HG02763 (cell line): Measurements from ENCODE around the gene HCN1.
"Not testable (repeated sequence)": the region's sequence is repeated elsewhere in the genome, so short reads cannot be mapped to it uniquely, and the experiment has no call there.

Experiments
- ATAC-seq: cut with Tn5 transposase; IDR thresholded peaks from one replicate; pipeline ENCODE4 v1.9.1; 2021; ENCODE audit warnings: mild to moderate bottlenecking, moderate library complexity; ENCODE audit not compliant: unreplicated experiment

HCN1 gene

GRCh38 chr5:45622365-45622764 lies 73.8 kb downstream of the HCN1 start:
- no peak for ATAC-seq

- ATAC-seq: no peak
Observed at GRCh38 chr5:45617859-45618416, 78.2 kb downstream of the HCN1 start.

- no peak for ATAC-seq
Observed at GRCh38 chr5:45609661-45610060, 86.5 kb downstream of the HCN1 start.

- ATAC-seq: no peak
Observed at GRCh38 chr5:45604092-45604491, 92.1 kb downstream of the HCN1 start.

GRCh38 chr5:45601424-45601823 lies 94.8 kb downstream of the HCN1 start:
- ATAC-seq: no peak

- ATAC-seq: no peak
Observed at GRCh38 chr5:45596320-45596719, 99.9 kb downstream of the HCN1 start.

- ATAC-seq: not testable (repeated sequence)
Observed at GRCh38 chr5:45586001-45586400, 110.2 kb downstream of the HCN1 start.

- no peak for ATAC-seq
Observed at GRCh38 chr5:45578270-45578669, 117.9 kb downstream of the HCN1 start.

GRCh38 chr5:45568813-45569212 lies 127.4 kb downstream of the HCN1 start:
- ATAC-seq: no peak

GRCh38 chr5:45542421-45542820 lies 153.8 kb downstream of the HCN1 start:
- no peak for ATAC-seq

- no peak for ATAC-seq
Observed at GRCh38 chr5:45533663-45534062, 162.5 kb downstream of the HCN1 start.

GRCh38 chr5:45532826-45533624 lies 163.2 kb downstream of the HCN1 start:
- ATAC-seq: no peak

- no peak for ATAC-seq
Observed at GRCh38 chr5:45521067-45521466, 175.1 kb downstream of the HCN1 start.

- ATAC-seq: no peak
Observed at GRCh38 chr5:45512521-45512920, 183.7 kb downstream of the HCN1 start.

GRCh38 chr5:45509371-45509770 lies 186.8 kb downstream of the HCN1 start:
- ATAC-seq: no peak

GRCh38 chr5:45508135-45508534 lies 188.0 kb downstream of the HCN1 start:
- ATAC-seq: no peak

GRCh38 chr5:45507178-45507577 lies 189.0 kb downstream of the HCN1 start:
- ATAC-seq: no peak

GRCh38 chr5:45499006-45499405 lies 197.2 kb downstream of the HCN1 start:
- ATAC-seq: not testable (repeated sequence)

GRCh38 chr5:45491368-45491767 lies 204.8 kb downstream of the HCN1 start:
- ATAC-seq: no peak

- ATAC-seq: no peak
Observed at GRCh38 chr5:45484781-45485180, 211.4 kb downstream of the HCN1 start.

GRCh38 chr5:45454114-45454513 lies 242.1 kb downstream of the HCN1 start:
- no peak for ATAC-seq

- not testable (repeated sequence) for ATAC-seq
Observed at GRCh38 chr5:45444856-45445255, 251.3 kb downstream of the HCN1 start.

- no peak for ATAC-seq
Observed at GRCh38 chr5:45440466-45440865, 255.7 kb downstream of the HCN1 start.
